Mesendoderm (in vitro differentiated cells): ENCODE data around the gene SMCP.

Experiments used
- DNase-seq: peaks from one replicate; pipeline ENCODE4 v3.0.0; 2013
- H2AK5ac ChIP-seq: 2 replicates; pipeline ENCODE4 v1.6.1; 2013; ENCODE audit warnings: low read length, inconsistent platforms
- H2BK120ac ChIP-seq: 2 replicates; pipeline ENCODE4 v1.6.1; 2013; ENCODE audit warnings: low read depth, mild to moderate bottlenecking, low read length, moderate library complexity, mixed read lengths
- H2BK15ac ChIP-seq: replicated peaks from 2 replicates; pipeline ENCODE4 v1.6.1; 2013; ENCODE audit warnings: low read depth, mild to moderate bottlenecking, moderate library complexity
- H2BK5ac ChIP-seq: 2 replicates; pipeline ENCODE4 v1.6.1; 2013; ENCODE audit warnings: low read length, inconsistent platforms
- H3K18ac ChIP-seq: 2 replicates; pipeline ENCODE4 v1.6.1; 2013; ENCODE audit warnings: mild to moderate bottlenecking, low read length, mixed read lengths
- H3K23ac ChIP-seq: one replicate; pipeline ENCODE4 v1.6.1; 2013; ENCODE audit warnings: low read length
- H3K27ac ChIP-seq: 2 replicates; pipeline ENCODE4 v1.5.1; 2013; ENCODE audit warnings: low read depth, mild to moderate bottlenecking, inconsistent platforms, low read length, moderate library complexity
- H3K27me3 ChIP-seq: 2 replicates; pipeline ENCODE4 v1.6.1; 2013; ENCODE audit warnings: low read length, control low read depth, mild to moderate bottlenecking, inconsistent platforms; ENCODE audit not compliant: insufficient read depth, poor library complexity
- H3K36me3 ChIP-seq: 2 replicates; pipeline ENCODE4 v1.6.1; 2013; ENCODE audit warnings: low read length, inconsistent platforms; ENCODE audit not compliant: control insufficient read depth, insufficient read depth
- H3K4ac ChIP-seq: one replicate; pipeline ENCODE4 v1.6.1; 2013; ENCODE audit warnings: low read depth, mild to moderate bottlenecking, low read length, moderate library complexity
- H3K4me1 ChIP-seq: 2 replicates; pipeline ENCODE4 v1.6.1; 2013; ENCODE audit warnings: low read depth, low read length, inconsistent platforms; ENCODE audit not compliant: control insufficient read depth
- H3K4me2 ChIP-seq: 2 replicates; pipeline ENCODE4 v1.6.1; 2013; ENCODE audit warnings: low read length
- H3K4me3 ChIP-seq: 2 replicates; pipeline ENCODE4 v1.5.1; 2013; ENCODE audit warnings: mild to moderate bottlenecking, low read length
- H3K56ac ChIP-seq: one replicate; pipeline ENCODE4 v1.6.1; 2013; ENCODE audit warnings: low read length
- H3K79me1 ChIP-seq: 2 replicates; pipeline ENCODE4 v1.6.1; 2013; ENCODE audit warnings: low read length, inconsistent platforms
- H3K79me2 ChIP-seq: 2 replicates; pipeline ENCODE4 v1.6.1; 2013; ENCODE audit warnings: mild to moderate bottlenecking, low read length; ENCODE audit not compliant: control insufficient read depth, insufficient read depth
- H3K9ac ChIP-seq: 2 replicates; pipeline ENCODE4 v1.6.1; 2013; ENCODE audit warnings: low read length, inconsistent platforms
- H4K5ac ChIP-seq: one replicate; pipeline ENCODE4 v1.6.1; 2013; ENCODE audit warnings: low read length
- H4K8ac ChIP-seq: one replicate; pipeline ENCODE4 v1.6.1; 2013; ENCODE audit warnings: low read depth, mild to moderate bottlenecking, control low read depth, low read length, moderate library complexity
- WGBS: extraction: QIAGEN DNeasy Blood & Tissue Kit; methylation state at CpG from one replicate; pipeline ENCODE4 v1.1.7; 2013; ENCODE audit warnings: low lambda C conversion rate, missing lambda C conversion rate; ENCODE audit not compliant: insufficient coverage; ENCODE audit errors: extremely low coverage; 5-methylcytosine and 5-hydroxymethylcytosine counted together

The SMCP gene

GRCh38 chr1:152880907-152881306 is 2.8 kb downstream of the SMCP start:
- Histone ChIP-seq H3K4me1 (no peaks in the 10 kb centered on the region), H3K27me3 (no peaks in the 10 kb centered on the region), H3K27ac (no peak overlapping the region), H4K5ac (no peak overlapping the region), H2AK5ac (no peak overlapping the region), H2BK120ac (no peak overlapping the region), H2BK5ac (no peak overlapping the region), H3K4me2 (no peak overlapping the region), H3K36me3 (no peaks in the 10 kb centered on the region), H3K79me1 (no peaks in the 10 kb centered on the region), H3K79me2 (no peaks in the 10 kb centered on the region), H3K4ac (no peak overlapping the region), H4K8ac (no peak overlapping the region), H3K56ac (no peak overlapping the region), H3K9ac (no peak overlapping the region), H3K23ac (no peak overlapping the region), H3K18ac (no peak overlapping the region), H2BK15ac (no peak overlapping the region), H3K4me3 (no peak overlapping the region)
- WGBS = no CpG with 5 or more reads among the region's 5 CpGs
- DNase-seq = no peak

GRCh38 chr1:152884085-152884484 is 6.0 kb downstream of the SMCP start:
- Histone ChIP-seq H3K79me2 (no peaks in the 10 kb centered on the region), H4K8ac (no peak overlapping the region), H3K18ac (no peak overlapping the region), H3K4ac (no peak overlapping the region), H3K36me3 (no peaks in the 10 kb centered on the region), H3K4me3 (no peak overlapping the region), H3K56ac (no peak overlapping the region), H2AK5ac (no peak overlapping the region), H4K5ac (no peak overlapping the region), H3K4me2 (no peak overlapping the region), H3K79me1 (no peaks in the 10 kb centered on the region), H2BK120ac (no peak overlapping the region), H2BK15ac (no peak overlapping the region), H3K23ac (no peak overlapping the region), H2BK5ac (no peak overlapping the region), H3K27me3 (no peaks in the 10 kb centered on the region), H3K9ac (no peak overlapping the region), H3K4me1 (no peaks in the 10 kb centered on the region), H3K27ac (no peak overlapping the region)
- no peak for DNase-seq

GRCh38 chr1:152884506-152884905 is 6.4 kb downstream of the SMCP start:
- H3K27ac ChIP-seq = no peak overlapping the region
- H3K79me1 ChIP-seq = no peaks in the 10 kb centered on the region
- H3K79me2 ChIP-seq = no peaks in the 10 kb centered on the region
- no peak overlapping the region for H3K4ac ChIP-seq
- no peaks in the 10 kb centered on the region for H3K27me3 ChIP-seq
- no peak for DNase-seq
- no CpG with 5 or more reads among the region's 1 CpG for WGBS
- no peaks in the 10 kb centered on the region for H3K4me1 ChIP-seq
- H2BK5ac ChIP-seq = no peak overlapping the region
- H3K18ac ChIP-seq = no peak overlapping the region
- no peak overlapping the region for H3K56ac ChIP-seq
- no peak overlapping the region for H2AK5ac ChIP-seq
- H3K4me2 ChIP-seq = no peak overlapping the region
- no peak overlapping the region for H3K9ac ChIP-seq
- H3K23ac ChIP-seq = no peak overlapping the region
- no peak overlapping the region for H2BK15ac ChIP-seq
- no peak overlapping the region for H4K8ac ChIP-seq
- H3K4me3 ChIP-seq = no peak overlapping the region
- H3K36me3 ChIP-seq = no peaks in the 10 kb centered on the region
- H4K5ac ChIP-seq = no peak overlapping the region
- H2BK120ac ChIP-seq = no peak overlapping the region

- no peak for DNase-seq
- H3K36me3 ChIP-seq = no peaks in the 10 kb centered on the region
- H3K79me2 ChIP-seq = no peaks in the 10 kb centered on the region
- no peak overlapping the region for H3K27ac ChIP-seq
- no peak overlapping the region for H4K8ac ChIP-seq
- WGBS = no CpG with 5 or more reads among the region's 4 CpGs
- H3K23ac ChIP-seq = no peak overlapping the region
- H2BK120ac ChIP-seq = no peak overlapping the region
- no peaks in the 10 kb centered on the region for H3K4me1 ChIP-seq
- H3K18ac ChIP-seq = no peak overlapping the region
- H3K4me2 ChIP-seq = no peak overlapping the region
- H2BK5ac ChIP-seq = no peak overlapping the region
- no peaks in the 10 kb centered on the region for H3K79me1 ChIP-seq
- H3K56ac ChIP-seq = no peak overlapping the region
- no peak overlapping the region for H3K4me3 ChIP-seq
- no peak overlapping the region for H2BK15ac ChIP-seq
- H4K5ac ChIP-seq = no peak overlapping the region
- H3K9ac ChIP-seq = no peak overlapping the region
- no peak overlapping the region for H2AK5ac ChIP-seq
- no peak overlapping the region for H3K4ac ChIP-seq
- H3K27me3 ChIP-seq = no peaks in the 10 kb centered on the region
Measured at GRCh38 chr1:152884966-152885624, 7.0 kb downstream of the SMCP start.

- H3K79me1 ChIP-seq = no peaks in the 10 kb centered on the region
- H3K27ac ChIP-seq = no peak overlapping the region
- no CpG with 5 or more reads among the region's 3 CpGs for WGBS
- no peak overlapping the region for H4K8ac ChIP-seq
- H3K27me3 ChIP-seq = no peaks in the 10 kb centered on the region
- no peak for DNase-seq
- no peak overlapping the region for H3K9ac ChIP-seq
- H3K23ac ChIP-seq = no peak overlapping the region
- no peak overlapping the region for H3K4ac ChIP-seq
- H4K5ac ChIP-seq = no peak overlapping the region
- no peak overlapping the region for H3K4me2 ChIP-seq
- no peaks in the 10 kb centered on the region for H3K4me1 ChIP-seq
- no peak overlapping the region for H2BK5ac ChIP-seq
- no peak overlapping the region for H2BK120ac ChIP-seq
- no peak overlapping the region for H3K4me3 ChIP-seq
- H2BK15ac ChIP-seq = no peak overlapping the region
- no peak overlapping the region for H2AK5ac ChIP-seq
- H3K36me3 ChIP-seq = no peaks in the 10 kb centered on the region
- no peak overlapping the region for H3K56ac ChIP-seq
- no peaks in the 10 kb centered on the region for H3K79me2 ChIP-seq
- no peak overlapping the region for H3K18ac ChIP-seq
Measured at GRCh38 chr1:152886085-152886484, 8.0 kb downstream of the SMCP start.

GRCh38 chr1:152886758-152887409 is 8.8 kb downstream of the SMCP start:
- no peak overlapping the region for H3K18ac ChIP-seq
- no peak overlapping the region for H3K27ac ChIP-seq
- no peak overlapping the region for H3K4me3 ChIP-seq
- no peaks in the 10 kb centered on the region for H3K27me3 ChIP-seq
- no peaks in the 10 kb centered on the region for H3K79me1 ChIP-seq
- H3K36me3 ChIP-seq = no peaks in the 10 kb centered on the region
- no peak overlapping the region for H3K4ac ChIP-seq
- H4K8ac ChIP-seq = no peak overlapping the region
- H3K23ac ChIP-seq = no peak overlapping the region
- DNase-seq = no peak
- no peak overlapping the region for H3K56ac ChIP-seq
- H3K79me2 ChIP-seq = no peaks in the 10 kb centered on the region
- no peak overlapping the region for H2BK15ac ChIP-seq
- WGBS = no CpG with 5 or more reads among the region's 8 CpGs
- no peaks in the 10 kb centered on the region for H3K4me1 ChIP-seq
- no peak overlapping the region for H3K4me2 ChIP-seq
- H4K5ac ChIP-seq = no peak overlapping the region
- no peak overlapping the region for H2BK5ac ChIP-seq
- no peak overlapping the region for H2BK120ac ChIP-seq
- no peak overlapping the region for H2AK5ac ChIP-seq
- no peak overlapping the region for H3K9ac ChIP-seq
